ENCODE results near the gene NRXN3.

The NRXN3 gene

DNA sequence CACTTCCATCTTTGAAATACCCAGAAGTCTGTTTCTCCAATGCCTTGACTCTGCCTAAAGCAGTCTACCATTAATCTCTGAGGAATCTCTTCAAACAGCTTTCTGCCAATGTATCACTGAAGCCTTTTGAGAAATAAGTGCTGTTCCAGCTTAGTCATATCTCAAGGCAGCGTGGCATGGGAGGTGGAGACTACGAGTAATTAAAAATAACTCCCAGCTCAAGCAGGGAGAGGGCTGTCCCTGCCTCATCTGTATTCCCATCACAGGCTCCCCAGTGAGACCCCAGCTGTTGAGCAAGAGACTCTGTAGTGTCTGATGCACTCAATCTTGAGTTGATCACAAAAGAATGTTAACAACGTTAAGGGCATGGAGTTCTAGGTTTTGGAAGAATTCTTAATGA lies 1340.5 kb downstream of the NRXN3 start:
- TF ChIP-seq EZH2 (IDR thresholded peaks at IDR 0.05; ENCODE audit: borderline replicate concordance, low read length) (no peak), CTCF (IDR thresholded peaks at IDR 0.05; ENCODE audit: low read length) (no peak)
- no peaks in the 10 kb centered on the region for H4K20me1 ChIP-seq (ENCODE audit: insufficient read depth, low read length)
- no peaks in the 10 kb centered on the region for H3K9me2 ChIP-seq (ENCODE audit: low read depth, low read length)
- H3K9ac ChIP-seq (ENCODE audit: low read length): no peak overlapping the region
- no peaks in the 10 kb centered on the region for H3K9me3 ChIP-seq (ENCODE audit: low read length)
- H3K4me3 ChIP-seq (ENCODE audit: low read depth, low read length, poor library complexity, severe bottlenecking): no peak overlapping the region
- 0 out of 2 replicates have a peak, but pooled peaks cover 3% of the 10 kb centered on the region for H3K27me3 ChIP-seq (ENCODE audit: insufficient read depth, low read length)
- H2AFZ ChIP-seq (ENCODE audit: low read length): no peak overlapping the region
- no peak overlapping the region for H3K4me2 ChIP-seq (ENCODE audit: low read length)
- no peaks in the 10 kb centered on the region for H3K4me1 ChIP-seq (ENCODE audit: insufficient read depth, low read length, severe bottlenecking)
- no peaks in the 10 kb centered on the region for H3K79me2 ChIP-seq (ENCODE audit: insufficient read depth, low read length)
- H3K27ac ChIP-seq (ENCODE audit: low read depth, low read length, poor library complexity, severe bottlenecking): no peak overlapping the region
- no peaks in the 10 kb centered on the region for H3K36me3 ChIP-seq (ENCODE audit: insufficient read depth, low read length)
- H3F3A ChIP-seq (ENCODE audit: insufficient read depth, low read length): no peaks in the 10 kb centered on the region

- Histone ChIP-seq H3K36me3 (ENCODE audit: insufficient read depth, low read length) (no peaks in the 10 kb centered on the region), H3K9me3 (ENCODE audit: low read length) (no peaks in the 10 kb centered on the region), H3K9ac (ENCODE audit: low read length) (no peak overlapping the region), H4K20me1 (ENCODE audit: insufficient read depth, low read length) (no peaks in the 10 kb centered on the region), H3K27me3 (ENCODE audit: insufficient read depth, low read length) (0 out of 2 replicates have a peak, but pooled peaks cover 3% of the 10 kb centered on the region), H2AFZ (ENCODE audit: low read length) (no peak overlapping the region), H3K4me1 (ENCODE audit: insufficient read depth, low read length, severe bottlenecking) (no peaks in the 10 kb centered on the region), H3K4me2 (ENCODE audit: low read length) (no peak overlapping the region), H3F3A (ENCODE audit: insufficient read depth, low read length) (no peaks in the 10 kb centered on the region), H3K79me2 (ENCODE audit: insufficient read depth, low read length) (no peaks in the 10 kb centered on the region), H3K4me3 (ENCODE audit: low read depth, low read length, poor library complexity, severe bottlenecking) (no peak overlapping the region), H3K27ac (ENCODE audit: low read depth, low read length, poor library complexity, severe bottlenecking) (no peak overlapping the region), H3K9me2 (ENCODE audit: low read depth, low read length) (no peaks in the 10 kb centered on the region)
- TF ChIP-seq EZH2 (IDR thresholded peaks at IDR 0.05; ENCODE audit: borderline replicate concordance, low read length) (no peak), CTCF (IDR thresholded peaks at IDR 0.05; ENCODE audit: low read length) (no peak)
Observed at GRCh38 chr14:79511146-79511545, 1341.0 kb downstream of the NRXN3 start.

GRCh38 chr14:79513446-79513845 lies 1343.3 kb downstream of the NRXN3 start:
- H2AFZ ChIP-seq (ENCODE audit: low read length): no peak overlapping the region
- no peaks in the 10 kb centered on the region for H3F3A ChIP-seq (ENCODE audit: insufficient read depth, low read length)
- no peak overlapping the region for H3K9ac ChIP-seq (ENCODE audit: low read length)
- TF ChIP-seq CTCF (IDR thresholded peaks at IDR 0.05; ENCODE audit: low read length) (no peak), EZH2 (IDR thresholded peaks at IDR 0.05; ENCODE audit: borderline replicate concordance, low read length) (no peak)
- no peak overlapping the region for H3K4me3 ChIP-seq (ENCODE audit: low read depth, low read length, poor library complexity, severe bottlenecking)
- no peak overlapping the region for H3K27ac ChIP-seq (ENCODE audit: low read depth, low read length, poor library complexity, severe bottlenecking)
- no peak overlapping the region for H3K4me2 ChIP-seq (ENCODE audit: low read length)
- H3K9me3 ChIP-seq (ENCODE audit: low read length): no peaks in the 10 kb centered on the region
- no peaks in the 10 kb centered on the region for H4K20me1 ChIP-seq (ENCODE audit: insufficient read depth, low read length)
- H3K9me2 ChIP-seq (ENCODE audit: low read depth, low read length): no peaks in the 10 kb centered on the region
- no peaks in the 10 kb centered on the region for H3K79me2 ChIP-seq (ENCODE audit: insufficient read depth, low read length)
- no peaks in the 10 kb centered on the region for H3K4me1 ChIP-seq (ENCODE audit: insufficient read depth, low read length, severe bottlenecking)
- H3K27me3 ChIP-seq (ENCODE audit: insufficient read depth, low read length): 0 out of 2 replicates have a peak, but pooled peaks cover 3% of the 10 kb centered on the region
- H3K36me3 ChIP-seq (ENCODE audit: insufficient read depth, low read length): no peaks in the 10 kb centered on the region

All from OCI-LY1 (cell line).